Esophagus (tissue), 2 donors: ENCODE results near the gene NOC4L. TPM values are rescaled to one million over a fixed set of nuclear protein-coding genes. Genes with fewer than 3 reads are reported as not detected.

ENCODE experiments used
- H3K27ac ChIP-seq, 2 donors: one replicate each; pipeline ENCODE4 v1.5.1; 2013; ENCODE audit warnings: low read depth in 2 of 2, mild to moderate bottlenecking in 2 of 2, inconsistent platforms in 1 of 2, low read length in 1 of 2, moderate library complexity in 1 of 2
- H3K27me3 ChIP-seq, 2 donors: one replicate each; pipeline ENCODE4 v1.6.1; 2013; ENCODE audit warnings: low read length in 2 of 2, control low read depth in 1 of 2, mild to moderate bottlenecking in 1 of 2; ENCODE audit not compliant: insufficient read depth in 2 of 2, control insufficient read depth in 1 of 2
- H3K36me3 ChIP-seq, 2 donors: one replicate each; pipeline ENCODE4 v1.6.1; 2013; ENCODE audit warnings: low read length in 1 of 2; ENCODE audit not compliant: control insufficient read depth in 2 of 2, insufficient read depth in 2 of 2
- H3K4me1 ChIP-seq, 2 donors: one replicate each; pipeline ENCODE4 v1.6.1; 2013; ENCODE audit warnings: low read length in 1 of 2; ENCODE audit not compliant: control insufficient read depth in 2 of 2, insufficient read depth in 2 of 2
- H3K4me3 ChIP-seq, 2 donors: one replicate each; pipeline ENCODE4 v1.5.1; 2013; ENCODE audit warnings: low read length in 2 of 2, mild to moderate bottlenecking in 2 of 2, low read depth in 1 of 2, moderate library complexity in 1 of 2
- H3K9me3 ChIP-seq, 2 donors: one replicate each; pipeline ENCODE4 v1.6.1; 2013; ENCODE audit warnings: mild to moderate bottlenecking in 2 of 2, low read depth in 1 of 2, low read length in 1 of 2, moderate library complexity in 1 of 2; ENCODE audit not compliant: control insufficient read depth in 2 of 2, insufficient read depth in 1 of 2
- WGBS, 2 donors: extraction: QIAGEN DNeasy Blood & Tissue Kit; methylation state at CpG; one replicate each; pipeline ENCODE4 v1.1.7; 2013; 5-methylcytosine and 5-hydroxymethylcytosine counted together
- polyA plus RNA-seq, 2 donors: library from polyadenylated mRNA; stranded (reverse); fragments of 200-250 nt; gene quantifications; one replicate each; pipeline ENCODE4 v1.2.3, GENCODE V29; 2013
- donor health status: healthy with polysubstance abuse.
- donor health status: Bipolar disorder and iron deficiency.

The NOC4L gene
- polyA plus RNA-seq, 2 donors = 20.6 to 22.7 TPM

GRCh38 chr12:132106921-132107320 is 37.3 kb upstream of the NOC4L start:
- no peaks in the 10 kb centered on the region for H3K4me1 ChIP-seq
- no peak overlapping the region for H3K4me3 ChIP-seq
- no peak overlapping the region for H3K27ac ChIP-seq
- WGBS, 2 donors = 96 to 97% methylated on average over 7 of the region's 7 CpGs
- H3K9me3 ChIP-seq = no peaks in the 10 kb centered on the region
- H3K36me3 ChIP-seq = peaks cover 2 to 12% of the 10 kb centered on the region in 2 donors
- no peaks in the 10 kb centered on the region for H3K27me3 ChIP-seq

- Histone ChIP-seq H3K9me3 (no peaks in the 10 kb centered on the region), H3K27ac (no peak overlapping the region), H3K27me3 (no peaks in the 10 kb centered on the region), H3K4me1 (no peaks in the 10 kb centered on the region), H3K36me3 (peaks cover 2 to 12% of the 10 kb centered on the region in 2 donors), H3K4me3 (no peak overlapping the region)
- 82 to 83% methylated on average over 16 of the region's 16 CpGs for WGBS, 2 donors
These were observed 35.9 kb upstream of the NOC4L start for GRCh38 chr12:132108211-132108832.

GRCh38 chr12:132109741-132110140 is 34.5 kb upstream of the NOC4L start:
- peaks cover 6 to 19% of the 10 kb centered on the region in 2 donors for H3K36me3 ChIP-seq
- WGBS, 2 donors = 93 to 94% methylated on average over 8 of the region's 8 CpGs
- H3K4me3 ChIP-seq = no peak overlapping the region
- no peak overlapping the region for H3K27ac ChIP-seq
- H3K9me3 ChIP-seq = no peaks in the 10 kb centered on the region
- no peaks in the 10 kb centered on the region for H3K27me3 ChIP-seq
- no peaks in the 10 kb centered on the region for H3K4me1 ChIP-seq

DNA sequence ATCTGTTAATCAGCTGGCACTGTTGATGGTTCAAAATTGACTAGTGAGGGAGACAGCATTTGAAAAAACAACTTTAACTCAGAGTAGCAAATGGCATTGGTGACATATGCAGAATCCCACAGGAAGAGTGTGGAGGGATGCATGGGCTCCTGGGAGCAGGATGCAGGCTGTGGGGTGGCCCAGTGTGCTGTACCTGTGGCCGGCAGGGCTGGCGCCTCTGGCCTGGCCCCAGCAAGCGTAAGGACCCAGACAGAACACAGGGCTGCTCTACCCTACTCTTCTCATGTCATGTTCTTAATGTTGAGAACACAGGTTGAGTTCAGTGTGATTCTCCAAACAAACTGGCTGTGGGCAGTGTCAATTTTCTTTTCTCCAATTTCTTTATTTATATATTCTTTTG is 33.6 kb upstream of the NOC4L start:
- no peak overlapping the region for H3K4me3 ChIP-seq
- no peaks in the 10 kb centered on the region for H3K4me1 ChIP-seq
- no peak overlapping the region for H3K27ac ChIP-seq
- WGBS, 2 donors = 86 to 95% methylated on average over 3 of the region's 3 CpGs
- no peaks in the 10 kb centered on the region for H3K27me3 ChIP-seq
- H3K9me3 ChIP-seq = no peaks in the 10 kb centered on the region
- H3K36me3 ChIP-seq = peaks cover 12 to 24% of the 10 kb centered on the region in 2 donors

DNA sequence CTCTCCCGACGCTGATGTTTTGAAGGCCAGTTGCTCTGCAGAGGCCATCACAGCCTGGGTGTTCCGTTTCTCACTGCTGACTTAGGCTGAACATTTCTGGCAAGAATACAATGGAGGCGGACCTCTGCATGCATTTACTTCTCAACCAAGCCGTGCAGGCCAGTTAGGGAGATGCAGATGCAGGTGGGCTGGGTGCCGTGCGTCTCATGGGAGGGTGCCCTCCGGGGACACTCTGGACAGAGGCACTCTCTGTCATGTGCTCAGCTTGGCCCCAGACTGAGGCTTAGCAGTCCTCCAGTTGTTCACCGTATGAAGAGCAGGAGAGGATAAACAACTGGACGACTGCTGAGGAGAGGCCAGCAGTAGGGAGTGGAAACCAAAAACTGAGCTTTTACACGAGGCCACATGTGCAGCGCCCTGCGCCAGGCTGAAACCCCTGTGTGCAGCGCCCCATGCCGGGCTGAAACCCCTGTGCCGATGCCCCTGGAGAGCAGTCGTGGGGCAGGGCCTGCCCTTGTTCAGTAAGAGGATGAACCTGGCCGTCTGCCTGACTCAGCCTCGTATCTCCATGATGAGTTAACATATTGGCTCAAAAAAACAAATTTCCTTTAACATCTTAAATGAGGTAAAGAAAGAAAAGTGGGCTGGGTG is 32.5 kb upstream of the NOC4L start:
- WGBS, 2 donors = 88 to 90% methylated on average over 19 of the region's 19 CpGs
- no peaks in the 10 kb centered on the region for H3K27me3 ChIP-seq
- H3K27ac ChIP-seq = no peak overlapping the region
- no peaks in the 10 kb centered on the region for H3K9me3 ChIP-seq
- H3K36me3 ChIP-seq = peaks cover 12 to 26% of the 10 kb centered on the region in 2 donors
- no peak overlapping the region for H3K4me3 ChIP-seq
- H3K4me1 ChIP-seq = no peaks in the 10 kb centered on the region

DNA sequence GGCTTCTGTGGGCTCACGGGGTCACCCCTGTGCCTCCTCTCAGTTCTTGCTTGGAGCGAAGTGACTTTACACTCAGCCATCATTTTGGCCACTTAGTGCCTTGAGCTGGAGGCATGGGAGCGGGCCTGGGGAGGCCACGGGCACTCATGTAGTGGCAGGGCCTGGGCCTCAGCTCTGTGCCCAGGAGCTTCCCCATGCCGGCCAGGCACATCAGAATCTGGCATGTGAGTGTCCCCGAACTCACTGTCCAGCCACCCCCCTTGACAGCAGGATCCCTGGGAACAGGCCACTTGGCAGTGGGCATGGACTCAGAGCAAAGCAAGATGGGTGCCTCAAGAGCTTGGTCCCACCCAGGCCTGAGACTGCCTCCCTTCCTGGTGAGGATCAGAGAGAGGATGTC is 29.6 kb upstream of the NOC4L start:
- H3K36me3 ChIP-seq = peaks cover 9 to 34% of the 10 kb centered on the region in 2 donors
- no peak overlapping the region for H3K27ac ChIP-seq
- WGBS, 2 donors = 97 to 98% methylated on average over 6 of the region's 6 CpGs
- H3K27me3 ChIP-seq = no peaks in the 10 kb centered on the region
- H3K4me1 ChIP-seq = no peaks in the 10 kb centered on the region
- no peaks in the 10 kb centered on the region for H3K9me3 ChIP-seq
- no peak overlapping the region for H3K4me3 ChIP-seq

GRCh38 chr12:132115500-132115899 is 28.8 kb upstream of the NOC4L start:
- WGBS, 2 donors = 91 to 96% methylated on average over 9 of the region's 9 CpGs
- no peaks in the 10 kb centered on the region for H3K9me3 ChIP-seq
- no peak overlapping the region for H3K27ac ChIP-seq
- peaks cover 9 to 35% of the 10 kb centered on the region in 2 donors for H3K36me3 ChIP-seq
- no peak overlapping the region for H3K4me3 ChIP-seq
- H3K27me3 ChIP-seq = no peaks in the 10 kb centered on the region
- H3K4me1 ChIP-seq = no peaks in the 10 kb centered on the region

GRCh38 chr12:132116709-132117557 is 27.3 kb upstream of the NOC4L start:
- Histone ChIP-seq H3K27me3 (no peaks in the 10 kb centered on the region), H3K4me1 (no peaks in the 10 kb centered on the region), H3K9me3 (no peaks in the 10 kb centered on the region), H3K27ac (no peak overlapping the region), H3K36me3 (peaks cover 12 to 35% of the 10 kb centered on the region in 2 donors), H3K4me3 (no peak overlapping the region)
- WGBS, 2 donors = 97% methylated on average over 58 of the region's 58 CpGs

GRCh38 chr12:132117558-132117875 is 26.7 kb upstream of the NOC4L start:
- WGBS, 2 donors = 97 to 98% methylated on average over 10 of the region's 10 CpGs
- H3K9me3 ChIP-seq = no peaks in the 10 kb centered on the region
- no peak overlapping the region for H3K27ac ChIP-seq
- H3K27me3 ChIP-seq = no peaks in the 10 kb centered on the region
- H3K36me3 ChIP-seq = peaks cover 17 to 39% of the 10 kb centered on the region in 2 donors
- no peak overlapping the region for H3K4me3 ChIP-seq
- no peaks in the 10 kb centered on the region for H3K4me1 ChIP-seq
